ENCODE data around the gene FBXO7.

The FBXO7 gene

GRCh38 chr22:32542066-32542676 lies 67.6 kb downstream of the FBXO7 start:
- DNase-seq (ENCODE audit: low spot score) = no peak
- no peak for TF ChIP-seq CTCF (IDR thresholded peaks at IDR 0.05)
- peak overlapping the region in 1 of 2 donors; percentile 80 for H3K27ac ChIP-seq
- H3K4me3 ChIP-seq = no peak overlapping the region

- H3K27ac ChIP-seq = peak overlapping the region; percentile 5 to 80
- H3K4me3 ChIP-seq = no peak overlapping the region
- TF ChIP-seq CTCF (IDR thresholded peaks at IDR 0.05) = no peak
- no peak for DNase-seq (ENCODE audit: low spot score)
These were observed 68.2 kb downstream of the FBXO7 start for GRCh38 chr22:32542677-32543357.

GRCh38 chr22:32544953-32545558 lies 70.4 kb downstream of the FBXO7 start:
- TF ChIP-seq CTCF (IDR thresholded peaks at IDR 0.05) = no peak
- Histone ChIP-seq H3K4me3 (no peak overlapping the region), H3K27ac (peak overlapping the region in 1 of 2 donors; percentile 57)
- DNase-seq (ENCODE audit: low spot score) = no peak

GRCh38 chr22:32545801-32546200 lies 71.2 kb downstream of the FBXO7 start:
- Histone ChIP-seq H3K27ac (peak overlapping the region; percentile 9 to 65), H3K4me3 (no peak overlapping the region)
- TF ChIP-seq CTCF (IDR thresholded peaks at IDR 0.05) = no peak
- no peak for DNase-seq (ENCODE audit: low spot score)

GRCh38 chr22:32546496-32546895 lies 71.9 kb downstream of the FBXO7 start:
- no peak for TF ChIP-seq CTCF (IDR thresholded peaks at IDR 0.05)
- no peak overlapping the region for H3K4me3 ChIP-seq
- peak overlapping the region; percentile 9 to 65 for H3K27ac ChIP-seq
- no peak for DNase-seq (ENCODE audit: low spot score)

GRCh38 chr22:32546935-32547334 lies 72.3 kb downstream of the FBXO7 start:
- no peak for DNase-seq (ENCODE audit: low spot score)
- Histone ChIP-seq H3K27ac (peak overlapping the region in 1 of 2 donors; percentile 65), H3K4me3 (no peak overlapping the region)
- TF ChIP-seq CTCF (IDR thresholded peaks at IDR 0.05) = no peak

All from coronary artery (tissue), 2 donors.